ENCODE data around the gene LIG3.

The LIG3 gene

GRCh38 chr17:34979650-34980352 is 511 bp upstream of the LIG3 start:
- peak overlapping the region; percentile 86 for H3K4me3 ChIP-seq (ENCODE audit: low read depth, low read length)
- DNase-seq (ENCODE audit: low read depth), result no peak
- no peak for TF ChIP-seq CTCF (IDR thresholded peaks at IDR 0.05; ENCODE audit: control insufficient read depth, extremely low read depth, insufficient read depth)

DNA sequence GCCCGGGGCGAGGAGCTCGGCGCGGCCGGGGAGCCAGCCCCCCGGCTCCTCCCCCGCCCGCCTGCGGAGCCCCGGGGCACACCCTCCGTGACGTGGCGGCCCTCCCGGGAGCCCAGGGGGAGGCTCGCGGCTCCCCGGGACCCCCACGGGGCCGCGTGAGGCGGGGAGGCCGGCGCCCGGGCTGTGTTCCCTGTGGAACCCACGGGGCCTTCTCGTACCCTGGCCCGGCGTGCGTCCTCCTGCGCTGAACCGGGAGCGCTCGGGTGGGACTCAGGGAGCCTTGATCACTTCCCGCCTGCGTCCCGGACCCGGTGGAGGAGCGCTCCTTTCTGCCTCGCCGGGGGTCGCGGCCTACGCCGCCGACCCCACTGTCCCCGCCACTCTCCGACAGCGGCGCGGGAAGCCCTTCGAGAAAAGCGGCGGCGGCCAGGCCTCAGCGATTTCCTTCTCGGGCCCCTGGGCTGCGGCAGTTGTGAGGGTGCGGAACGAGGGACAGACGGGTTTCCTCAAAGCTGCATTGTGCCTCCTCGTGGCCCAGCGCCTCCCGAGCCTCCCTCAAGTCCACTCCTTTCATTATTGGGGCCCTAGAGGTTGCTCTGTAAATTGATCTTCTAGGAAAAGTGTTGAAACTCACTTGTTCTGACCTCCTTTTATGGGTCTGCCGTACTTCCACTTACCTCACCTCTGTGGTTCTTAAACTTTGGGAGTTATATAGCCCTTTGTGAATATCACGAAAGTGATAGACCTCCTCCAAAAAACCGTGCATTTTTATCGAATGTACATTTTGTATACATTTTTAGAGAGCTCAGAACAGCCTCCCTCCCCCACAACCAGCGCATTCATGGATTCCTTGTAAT is 597 bp downstream of the LIG3 start:
- peak overlapping the region; percentile 86 for H3K4me3 ChIP-seq (ENCODE audit: low read depth, low read length)
- peak; percentile 21; the same call in 1 of the 2 replicates for TF ChIP-seq CTCF (IDR thresholded peaks at IDR 0.05; ENCODE audit: control insufficient read depth, extremely low read depth, insufficient read depth)
- no peak for DNase-seq (ENCODE audit: low read depth)

DNA sequence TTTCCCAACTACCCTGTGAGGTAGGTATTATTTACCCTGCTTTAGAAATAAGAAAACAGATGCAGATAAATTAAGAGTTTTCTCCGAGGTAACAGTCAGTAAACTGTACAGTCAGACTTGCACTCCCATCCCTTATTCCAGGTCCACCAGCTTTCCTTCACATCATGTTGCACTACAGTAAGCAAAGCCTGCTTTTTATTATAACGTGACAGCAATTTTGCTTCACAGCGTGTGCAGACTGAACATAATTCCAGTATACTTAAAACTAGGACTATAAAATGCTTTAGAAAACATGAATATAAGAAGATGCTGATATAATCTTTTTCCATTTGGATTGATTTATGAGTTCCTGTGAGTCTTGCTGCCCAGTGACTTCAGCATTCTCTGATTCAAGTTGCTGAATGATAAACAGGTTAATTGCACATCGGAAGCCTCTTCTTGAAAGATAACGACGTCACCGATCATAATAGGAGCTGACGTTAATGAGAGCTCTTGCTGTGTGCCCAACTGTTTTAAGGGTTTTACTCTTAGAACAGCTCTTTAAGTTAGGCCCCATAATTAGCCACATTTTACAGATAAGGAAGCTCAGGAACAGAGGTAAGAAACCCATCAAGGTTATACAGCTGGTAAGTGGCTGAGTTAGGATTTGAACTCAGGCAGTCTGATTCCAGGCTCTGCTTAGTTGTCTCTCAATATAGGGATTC is 1.4 kb downstream of the LIG3 start:
- no peak for DNase-seq (ENCODE audit: low read depth)
- TF ChIP-seq CTCF (IDR thresholded peaks at IDR 0.05; ENCODE audit: control insufficient read depth, extremely low read depth, insufficient read depth), result no peak
- peak overlapping the region; percentile 86 for H3K4me3 ChIP-seq (ENCODE audit: low read depth, low read length)

DNA sequence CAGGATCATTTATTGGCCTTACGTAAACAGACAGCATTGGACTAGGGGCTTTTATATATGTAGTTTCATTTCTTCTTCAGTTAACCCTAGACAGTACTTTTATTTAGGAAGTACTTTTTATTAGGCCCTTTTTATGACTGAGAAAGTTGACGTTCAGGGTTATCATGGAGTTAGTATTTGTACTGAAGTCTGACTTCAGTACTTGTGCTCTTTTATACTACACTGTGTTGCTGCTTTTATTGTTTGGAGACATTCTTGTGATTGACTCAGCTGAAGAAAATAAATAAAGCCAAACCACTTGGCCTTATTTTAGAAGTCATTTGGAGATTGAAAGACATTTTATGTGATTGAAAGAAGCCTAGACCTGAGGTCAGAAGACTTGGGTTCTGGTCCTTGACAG is 6.9 kb downstream of the LIG3 start:
- no peak for DNase-seq (ENCODE audit: low read depth)
- H3K4me3 ChIP-seq (ENCODE audit: low read depth, low read length), result no peak overlapping the region
- no peak for TF ChIP-seq CTCF (IDR thresholded peaks at IDR 0.05; ENCODE audit: control insufficient read depth, extremely low read depth, insufficient read depth)

DNA sequence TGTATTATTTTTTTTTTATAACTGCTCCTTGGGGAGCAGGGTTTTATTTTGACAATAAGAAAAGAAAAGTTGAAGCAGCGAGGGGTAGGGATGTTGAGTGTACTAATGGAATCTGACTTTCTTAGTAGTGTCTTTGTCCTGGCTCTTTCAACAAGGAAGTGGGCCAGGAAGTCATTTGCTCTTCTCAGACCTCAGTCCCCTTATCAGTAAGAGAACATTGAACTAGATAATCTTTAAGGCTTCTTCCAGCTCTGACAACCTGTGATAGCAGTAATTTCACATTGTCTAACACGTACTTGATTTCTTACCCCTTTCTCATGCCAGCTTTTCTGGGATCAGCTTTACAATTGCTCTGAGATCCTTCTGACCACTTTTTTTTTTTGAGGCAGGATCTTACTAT is 8.3 kb downstream of the LIG3 start:
- no peak for DNase-seq (ENCODE audit: low read depth)
- TF ChIP-seq CTCF (IDR thresholded peaks at IDR 0.05; ENCODE audit: control insufficient read depth, extremely low read depth, insufficient read depth), result no peak
- H3K4me3 ChIP-seq (ENCODE audit: low read depth, low read length), result no peak overlapping the region

- no peak for DNase-seq (ENCODE audit: low read depth)
- no peak overlapping the region for H3K4me3 ChIP-seq (ENCODE audit: low read depth, low read length)
- no peak for TF ChIP-seq CTCF (IDR thresholded peaks at IDR 0.05; ENCODE audit: control insufficient read depth, extremely low read depth, insufficient read depth)
These were observed 9.2 kb downstream of the LIG3 start for GRCh38 chr17:34989473-34989872.
